Measurements from ENCODE around the gene CHRD.
"Not testable (repeated sequence)": the region's sequence is repeated elsewhere in the genome, so short reads cannot be mapped to it uniquely, and the experiment has no call there.

CHRD gene

DNA sequence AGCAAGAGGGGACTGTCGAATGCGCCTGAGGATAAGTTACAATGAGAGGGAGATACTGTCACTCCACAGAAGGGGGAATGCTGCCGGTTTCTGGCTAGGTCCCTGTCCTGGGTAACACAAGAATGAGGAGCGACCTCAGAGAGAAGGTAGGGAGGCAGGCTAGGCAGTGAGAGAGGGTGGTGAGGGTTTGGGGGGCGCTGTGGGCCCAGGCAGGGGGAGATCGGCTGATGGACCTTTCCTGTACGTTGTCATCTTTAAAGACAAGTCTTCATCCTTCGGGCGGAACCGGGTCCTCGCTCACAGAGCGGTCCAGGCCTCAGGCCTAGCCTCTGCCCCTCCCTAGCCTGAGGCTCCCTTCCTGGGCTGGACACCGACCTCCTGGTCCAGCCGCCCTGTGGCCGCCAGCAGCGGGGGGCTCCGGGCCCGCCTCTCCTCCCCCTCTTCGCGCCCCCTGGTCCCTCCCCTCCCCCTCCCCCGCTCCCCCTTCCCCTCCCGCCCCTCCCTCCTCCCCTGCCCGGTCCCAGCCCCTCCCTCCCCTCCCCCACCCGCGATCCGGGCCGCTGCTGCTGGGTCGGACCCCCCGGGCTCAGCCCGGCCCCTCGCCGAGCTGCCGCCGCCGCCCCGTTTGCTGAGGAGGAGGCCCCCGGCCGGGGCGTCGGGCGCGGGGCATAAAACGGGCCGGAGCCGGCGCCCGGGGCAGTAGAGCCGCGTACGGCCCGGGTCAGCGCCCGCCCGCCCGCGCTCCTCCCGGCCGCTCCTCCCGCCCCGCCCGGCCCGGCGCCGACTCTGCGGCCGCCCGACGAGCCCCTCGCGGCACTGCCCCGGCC is at the start of gene CHRD:
CHRD (plus strand) TSS at position 697 of the 827 bp plus-strand sequence. CDS start 265 bp downstream, outside the sequence.
- no peak for DNase-seq

DNA sequence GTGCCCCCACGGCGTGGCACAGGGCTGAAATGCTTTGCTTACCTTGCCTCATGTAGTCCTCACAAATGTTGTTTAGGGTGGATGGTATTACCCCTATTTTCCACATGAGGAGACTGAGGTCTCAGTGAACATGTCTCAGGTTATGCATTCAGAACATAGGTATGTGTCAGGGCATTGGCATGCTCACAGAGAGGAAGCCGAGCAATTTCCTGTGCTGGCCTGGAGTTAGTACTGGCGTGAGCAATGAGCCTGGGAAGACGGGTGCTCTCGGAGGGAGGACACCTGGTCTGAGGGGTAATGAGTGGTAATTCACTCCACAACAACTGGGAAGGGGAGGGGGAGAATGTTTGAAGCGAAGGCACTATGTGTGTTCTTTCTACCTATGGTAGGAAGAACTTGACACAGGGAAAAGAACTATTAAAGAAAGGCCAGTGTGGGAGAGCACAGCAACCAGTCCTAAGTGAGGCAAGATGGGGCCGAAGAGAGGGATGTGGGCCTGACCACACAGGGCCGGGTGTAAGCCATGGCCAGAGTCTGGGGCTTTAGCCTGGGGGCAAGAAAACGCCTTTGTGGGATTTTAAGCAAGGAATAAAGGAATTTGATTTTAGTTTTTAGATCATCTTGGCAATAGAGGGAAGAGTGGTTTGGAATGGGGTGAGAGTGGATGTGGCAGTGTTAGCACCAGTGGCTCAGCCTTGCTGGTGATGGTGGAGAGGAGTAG is 47.3 kb upstream of the CHRD start:
- DNase-seq, result no peak

DNA sequence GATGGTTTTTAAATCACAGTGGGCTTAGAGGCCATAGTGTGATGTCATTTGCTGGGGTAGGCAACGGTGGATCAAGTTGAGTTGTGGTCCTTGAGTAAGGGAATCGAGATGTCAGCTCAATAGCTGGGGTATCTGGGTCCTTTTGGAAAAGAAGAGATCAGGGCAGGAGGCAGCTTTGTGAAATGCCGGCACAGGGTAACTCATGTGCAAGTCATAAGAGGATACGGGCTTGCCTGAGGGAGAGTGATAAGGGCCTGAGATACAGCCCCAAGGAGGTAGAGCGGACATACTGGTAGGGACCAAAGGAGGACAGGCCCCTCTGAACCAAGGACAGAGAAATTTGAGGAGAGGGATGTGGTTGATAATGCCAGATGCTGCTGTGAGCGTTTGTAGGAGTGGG is 46.7 kb upstream of the CHRD start:
- no peak for DNase-seq

DNA sequence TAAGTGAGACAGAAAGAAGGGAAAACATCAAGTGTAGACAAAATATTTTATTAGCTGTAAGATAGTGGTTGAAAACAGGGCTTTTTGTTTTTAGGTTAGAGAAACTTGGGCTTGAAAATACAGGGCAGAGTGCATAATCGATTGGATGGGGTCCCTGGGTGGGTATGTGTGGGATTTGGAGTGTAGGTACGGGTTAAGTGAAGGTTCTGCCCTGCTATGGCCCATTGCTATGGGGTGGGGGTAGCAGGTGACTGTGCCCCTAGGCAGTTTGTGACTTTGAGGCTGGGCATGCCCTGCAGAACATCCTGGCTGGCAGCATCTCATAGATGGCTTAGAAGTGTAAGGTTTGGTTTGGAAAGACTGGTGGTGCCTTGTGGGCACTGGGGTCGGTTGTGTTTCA is 46.2 kb upstream of the CHRD start:
- DNase-seq, result no peak

DNA sequence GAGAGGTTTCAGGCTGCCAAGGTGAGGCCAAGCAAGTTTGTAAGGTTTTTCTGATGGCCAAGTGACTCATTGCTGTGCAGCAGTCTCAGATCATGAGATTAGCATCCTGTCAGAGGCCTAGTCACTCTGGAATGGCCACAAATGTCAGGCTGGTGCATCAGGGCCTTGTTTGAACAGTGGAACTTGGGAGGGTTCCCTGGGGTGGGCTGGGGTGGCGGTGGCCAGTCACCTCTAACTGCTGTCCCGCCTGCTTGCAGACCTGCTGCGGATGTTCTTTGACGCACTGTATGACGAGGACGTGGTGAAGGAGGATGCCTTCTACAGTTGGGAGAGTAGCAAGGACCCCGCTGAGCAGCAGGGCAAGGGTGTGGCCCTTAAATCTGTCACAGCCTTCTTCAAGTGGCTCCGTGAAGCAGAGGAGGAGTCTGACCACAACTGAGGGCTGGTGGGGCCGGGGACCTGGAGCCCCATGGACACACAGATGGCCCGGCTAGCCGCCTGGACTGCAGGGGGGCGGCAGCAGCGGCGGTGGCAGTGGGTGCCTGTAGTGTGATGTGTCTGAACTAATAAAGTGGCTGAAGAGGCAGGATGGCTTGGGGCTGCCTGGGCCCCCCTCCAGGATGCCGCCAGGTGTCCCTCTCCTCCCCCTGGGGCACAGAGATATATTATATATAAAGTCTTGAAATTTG is 45.2 kb upstream of the CHRD start:
- DNase-seq, result peak; percentile 10 to 11

DNA sequence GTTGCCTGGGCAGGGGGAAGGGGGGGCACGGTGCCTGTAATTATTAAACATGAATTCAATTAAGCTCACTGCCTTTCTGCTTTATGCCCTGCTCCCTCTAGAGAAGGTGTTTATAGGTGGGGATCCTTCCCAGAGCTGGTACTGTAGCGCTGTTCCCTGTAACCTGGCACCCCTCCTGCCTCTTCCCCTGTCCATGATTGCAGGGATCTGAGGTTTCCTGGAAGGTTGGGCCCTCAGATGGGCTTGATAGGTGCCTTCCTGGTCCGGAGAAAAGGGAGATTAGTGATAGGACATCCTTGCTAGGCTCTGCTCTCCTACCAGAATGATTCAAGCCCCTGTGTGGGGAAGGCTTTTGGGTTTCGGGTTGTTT is 44.6 kb upstream of the CHRD start:
- DNase-seq, result no peak

- DNase-seq, result peak; percentile 45 to 82
These were observed 44.0 kb upstream of the CHRD start for GRCh38 chr3:184335661-184336546.

- DNase-seq, result no peak
These were observed 43.1 kb upstream of the CHRD start for GRCh38 chr3:184336547-184337398.

- DNase-seq, result no peak
These were observed 42.5 kb upstream of the CHRD start, which contains the start of gene FAM131A for GRCh38 chr3:184337399-184337714. Gene FAM131A (plus strand): TSS chr3:184337600. CDS start chr3:184337631, 31 bp downstream.

GRCh38 chr3:184337981-184338380 is 41.9 kb upstream of the CHRD start:
- no peak for DNase-seq

DNA sequence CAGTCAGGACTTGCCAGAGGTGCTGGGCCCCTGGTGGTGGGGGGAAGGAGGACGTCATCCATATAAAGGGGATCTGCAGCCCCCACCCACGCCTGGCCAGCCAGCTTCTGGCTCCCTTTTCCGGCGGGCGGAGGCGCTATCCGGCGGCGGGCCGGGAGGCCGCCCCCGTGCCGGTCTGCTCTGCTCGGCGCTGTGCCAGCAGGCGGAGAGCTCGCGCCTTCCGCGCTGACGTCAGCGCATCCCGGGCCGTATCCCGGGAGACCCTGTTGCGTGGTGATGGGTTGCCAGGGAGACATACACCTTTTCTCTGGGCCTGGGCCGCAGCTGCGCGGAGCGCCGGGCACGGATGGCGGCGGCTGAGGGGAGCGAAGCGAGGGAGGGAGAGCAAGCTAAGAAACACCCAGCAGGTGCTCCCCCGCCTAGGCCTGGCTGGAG is 41.3 kb upstream of the CHRD start:
- no peak for DNase-seq

GRCh38 chr3:184339001-184339400 is 40.9 kb upstream of the CHRD start:
- no peak for DNase-seq

- not testable (repeated sequence) for DNase-seq
These were observed 40.3 kb upstream of the CHRD start for GRCh38 chr3:184339451-184340135.

GRCh38 chr3:184341925-184342324 is 37.9 kb upstream of the CHRD start:
- no peak for DNase-seq

GRCh38 chr3:184343200-184343876 is 36.5 kb upstream of the CHRD start:
- no peak for DNase-seq

DNA sequence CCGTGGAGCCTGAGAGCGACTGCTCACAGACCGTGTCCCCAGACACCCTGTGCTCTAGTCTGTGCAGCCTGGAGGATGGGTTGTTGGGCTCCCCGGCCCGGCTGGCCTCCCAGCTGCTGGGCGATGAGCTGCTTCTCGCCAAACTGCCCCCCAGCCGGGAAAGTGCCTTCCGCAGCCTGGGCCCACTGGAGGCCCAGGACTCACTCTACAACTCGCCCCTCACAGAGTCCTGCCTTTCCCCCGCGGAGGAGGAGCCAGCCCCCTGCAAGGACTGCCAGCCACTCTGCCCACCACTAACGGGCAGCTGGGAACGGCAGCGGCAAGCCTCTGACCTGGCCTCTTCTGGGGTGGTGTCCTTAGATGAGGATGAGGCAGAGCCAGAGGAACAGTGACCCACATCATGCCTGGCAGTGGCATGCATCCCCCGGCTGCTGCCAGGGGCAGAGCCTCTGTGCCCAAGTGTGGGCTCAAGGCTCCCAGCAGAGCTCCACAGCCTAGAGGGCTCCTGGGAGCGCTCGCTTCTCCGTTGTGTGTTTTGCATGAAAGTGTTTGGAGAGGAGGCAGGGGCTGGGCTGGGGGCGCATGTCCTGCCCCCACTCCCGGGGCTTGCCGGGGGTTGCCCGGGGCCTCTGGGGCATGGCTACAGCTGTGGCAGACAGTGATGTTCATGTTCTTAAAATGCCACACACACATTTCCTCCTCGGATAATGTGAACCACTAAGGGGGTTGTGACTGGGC is 35.1 kb upstream of the CHRD start:
- DNase-seq, result no peak

DNA sequence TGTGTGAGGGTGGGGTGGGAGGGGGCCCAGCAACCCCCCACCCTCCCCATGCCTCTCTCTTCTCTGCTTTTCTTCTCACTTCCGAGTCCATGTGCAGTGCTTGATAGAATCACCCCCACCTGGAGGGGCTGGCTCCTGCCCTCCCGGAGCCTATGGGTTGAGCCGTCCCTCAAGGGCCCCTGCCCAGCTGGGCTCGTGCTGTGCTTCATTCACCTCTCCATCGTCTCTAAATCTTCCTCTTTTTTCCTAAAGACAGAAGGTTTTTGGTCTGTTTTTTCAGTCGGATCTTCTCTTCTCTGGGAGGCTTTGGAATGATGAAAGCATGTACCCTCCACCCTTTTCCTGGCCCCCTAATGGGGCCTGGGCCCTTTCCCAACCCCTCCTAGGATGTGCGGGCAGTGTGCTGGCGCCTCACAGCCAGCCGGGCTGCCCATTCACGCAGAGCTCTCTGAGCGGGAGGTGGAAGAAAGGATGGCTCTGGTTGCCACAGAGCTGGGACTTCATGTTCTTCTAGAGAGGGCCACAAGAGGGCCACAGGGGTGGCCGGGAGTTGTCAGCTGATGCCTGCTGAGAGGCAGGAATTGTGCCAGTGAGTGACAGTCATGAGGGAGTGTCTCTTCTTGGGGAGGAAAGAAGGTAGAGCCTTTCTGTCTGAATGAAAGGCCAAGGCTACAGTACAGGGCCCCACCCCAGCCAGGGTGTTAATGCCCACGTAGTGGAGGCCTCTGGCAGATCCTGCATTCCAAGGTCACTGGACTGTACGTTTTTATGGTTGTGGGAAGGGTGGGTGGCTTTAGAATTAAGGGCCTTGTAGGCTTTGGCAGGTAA is 34.3 kb upstream of the CHRD start:
- peak in 1 of 2 donors; percentile 18 for DNase-seq

GRCh38 chr3:184346480-184347190 is 33.2 kb upstream of the CHRD start:
- no peak for DNase-seq
